SH-SY5Y (cell line): ENCODE results near the gene MYL3.

ENCODE experiments used
- GATA2 ChIP-seq: IDR thresholded peaks from 2 replicates; pipeline ENCODE4 v1.6.1; 2011; ENCODE audit warnings: mild to moderate bottlenecking, low read depth, low read length
- GATA3 ChIP-seq: IDR thresholded peaks from 2 replicates; pipeline ENCODE4 v1.6.1; 2011; ENCODE audit warnings: low read depth, mild to moderate bottlenecking, low read length, moderate library complexity

DNA sequence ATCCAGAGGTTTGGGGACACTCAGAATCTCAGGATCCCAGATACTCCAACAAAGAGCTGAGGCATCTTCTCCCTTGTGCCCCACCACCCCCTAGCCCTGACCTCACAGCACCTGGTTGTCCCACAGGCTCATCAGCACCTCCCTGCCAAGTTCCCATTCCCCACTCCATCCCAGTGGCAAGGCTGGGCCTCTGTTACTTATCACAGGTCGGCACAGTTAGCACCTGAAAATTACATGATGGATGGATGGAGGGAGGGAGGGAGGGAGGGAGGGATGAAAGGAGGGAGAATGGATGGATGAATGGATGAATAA, 12.8 kb downstream of the MYL3 start:
- TF ChIP-seq GATA3 (no peak), GATA2 (no peak)
